Ovary (tissue), 9 donors: ENCODE data around the gene MEGF6. TPM values are rescaled to one million over a fixed set of nuclear protein-coding genes. Genes with fewer than 3 reads are reported as not detected.

Experiments
- DNase-seq, 5 donors: peaks; one replicate each; pipeline ENCODE4 v3.0.0-alpha.2; 2019 to 2020
- H3K27ac ChIP-seq, 2 donors: fragments of 200-600 bp; one replicate each; pipeline versions ENCODE4 v1.5.1 to v1.8.0; 2019 to 2022
- H3K27me3 ChIP-seq: fragments of 200-600 bp; one replicate; pipeline ENCODE4 v1.8.0; 2022
- H3K36me3 ChIP-seq: fragments of 200-600 bp; sonication (generic); one replicate; pipeline ENCODE4 v1.5.1; 2019
- H3K4me1 ChIP-seq: one replicate; pipeline ENCODE4 v1.8.1; 2013; ENCODE audit warnings: mild to moderate bottlenecking, moderate library complexity; ENCODE audit not compliant: insufficient read depth
- H3K4me3 ChIP-seq: fragments of 200-600 bp; sonication (generic); one replicate; pipeline ENCODE4 v1.5.1; 2017
- H3K9me3 ChIP-seq, 2 donors: fragments of 200-600 bp in 1 of 2; sonication (generic) in 1 of 2; one replicate each; pipeline versions ENCODE4 v1.5.1 to v1.8.1; 2013 to 2019; ENCODE audit warnings: mild to moderate bottlenecking in 1 of 2, moderate library complexity in 1 of 2
- EP300 ChIP-seq: sonication (generic); formaldehyde crosslinking; IDR thresholded peaks from one replicate; pipeline ENCODE4 v1.6.1; 2017; ENCODE audit warnings: antibody characterized with exemption
- POLR2A ChIP-seq: fragments of 450-650 bp; IDR thresholded peaks from one replicate; pipeline ENCODE4 v1.6.1; 2017; ENCODE audit warnings: antibody characterized with exemption, mild to moderate bottlenecking, moderate library complexity
- WGBS, 3 donors: extraction: QIAGEN DNeasy Blood & Tissue Kit in 1 of 3; methylation state at CpG; one replicate each; pipeline versions ENCODE4 v1.1.5 to v1.1.7; 2013 to 2017; 5-methylcytosine and 5-hydroxymethylcytosine counted together
- intact Hi-C, 4 donors: fragments of 100-400 bp; cut with DNase I; formaldehyde crosslinking; loops; one replicate each; pipeline versions ENCODE4 v1.11.0 to v1.15.1; 2022 to 2023
- polyA plus RNA-seq, 2 donors: library from polyadenylated mRNA; stranded (reverse); fragments of 200-250 nt in 1 of 2; fragments of 350-450 nt in 1 of 2; fragmentation: Illumina TruSeq in 1 of 2; extraction: RNeasy Lipid Tissue Mini Kit (QIAGEN cat#74804) in 1 of 2; gene quantifications; one replicate each; pipeline ENCODE4 v1.2.3, GENCODE V29; 2013 to 2014
- total RNA-seq, 7 donors: library from RNA; depleted of rRNA in 2 of 7; stranded (reverse); fragments of >200 nt in 2 of 7; fragmentation: NEBNext Ultra II Directional in 3 of 7; extraction: Animal tissue kit (Norgen Biotek cat#: 25700) in 3 of 7; gene quantifications; one replicate each; pipeline versions ENCODE4 v1.1.0 to v1.2.4, GENCODE V29; 2016 to 2023
- TF ChIP-seq, protein P1 (sequence below), 3 donors: fragments of 450-650 bp in 2 of 3; fragments of 200-600 bp in 1 of 3; IDR thresholded peaks; one replicate each; pipeline versions ENCODE4 v1.5.1 to v1.8.0; 2016 to 2022; ENCODE audit warnings: antibody characterized with exemption in 3 of 3, mild to moderate bottlenecking in 1 of 3
- donor health status: DM: no; HTN: no; CAD: no; lungs with moderate emphysema.
- donor health status: DM: no; HTN: no; CAD: no.
- donor health status: Bipolar disorder and iron deficiency.
- donor health status: DM: yes; HTN: yes; CAD: no.
- donor health status: DM: no; HTN: no; CAD: no.
- donor health status: DM: yes; HTN: yes; CAD: no.

The MEGF6 gene
- total and polyA plus RNA-seq, 9 donors: 0.10 to 117 (median 12.5) TPM

- Histone ChIP-seq H3K9me3 (no peaks in the 10 kb centered on the region), H3K4me1 (peaks cover 4% of the 10 kb centered on the region), H3K36me3 (no peaks in the 10 kb centered on the region), H3K27me3 (no peaks in the 10 kb centered on the region), H3K4me3 (no peak overlapping the region), H3K27ac (no peak overlapping the region)
- no peak for DNase-seq
- 86 to 89% (median 87%) methylated on average over 16 to 17 of the region's 17 CpGs for WGBS, 3 donors
- TF ChIP-seq POLR2A: no peak
- TF ChIP-seq, protein P1, sequence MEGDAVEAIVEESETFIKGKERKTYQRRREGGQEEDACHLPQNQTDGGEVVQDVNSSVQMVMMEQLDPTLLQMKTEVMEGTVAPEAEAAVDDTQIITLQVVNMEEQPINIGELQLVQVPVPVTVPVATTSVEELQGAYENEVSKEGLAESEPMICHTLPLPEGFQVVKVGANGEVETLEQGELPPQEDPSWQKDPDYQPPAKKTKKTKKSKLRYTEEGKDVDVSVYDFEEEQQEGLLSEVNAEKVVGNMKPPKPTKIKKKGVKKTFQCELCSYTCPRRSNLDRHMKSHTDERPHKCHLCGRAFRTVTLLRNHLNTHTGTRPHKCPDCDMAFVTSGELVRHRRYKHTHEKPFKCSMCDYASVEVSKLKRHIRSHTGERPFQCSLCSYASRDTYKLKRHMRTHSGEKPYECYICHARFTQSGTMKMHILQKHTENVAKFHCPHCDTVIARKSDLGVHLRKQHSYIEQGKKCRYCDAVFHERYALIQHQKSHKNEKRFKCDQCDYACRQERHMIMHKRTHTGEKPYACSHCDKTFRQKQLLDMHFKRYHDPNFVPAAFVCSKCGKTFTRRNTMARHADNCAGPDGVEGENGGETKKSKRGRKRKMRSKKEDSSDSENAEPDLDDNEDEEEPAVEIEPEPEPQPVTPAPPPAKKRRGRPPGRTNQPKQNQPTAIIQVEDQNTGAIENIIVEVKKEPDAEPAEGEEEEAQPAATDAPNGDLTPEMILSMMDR (IDR thresholded peaks at IDR 0.05): no peak
- TF ChIP-seq EP300: no peak
- intact Hi-C loops: loop anchor here in 1 of 4 donors (10.0 kb wide), 1 partner anchor 245 kb away; no protein-coding TSS in a partner anchor
These were observed 141.3 kb downstream of the MEGF6 start for GRCh38 chr1:3469849-3470649.

GRCh38 chr1:3469104-3469848 lies 142.0 kb downstream of the MEGF6 start:
- H3K27me3 ChIP-seq: no peaks in the 10 kb centered on the region
- H3K9me3 ChIP-seq: no peaks in the 10 kb centered on the region

DNA sequence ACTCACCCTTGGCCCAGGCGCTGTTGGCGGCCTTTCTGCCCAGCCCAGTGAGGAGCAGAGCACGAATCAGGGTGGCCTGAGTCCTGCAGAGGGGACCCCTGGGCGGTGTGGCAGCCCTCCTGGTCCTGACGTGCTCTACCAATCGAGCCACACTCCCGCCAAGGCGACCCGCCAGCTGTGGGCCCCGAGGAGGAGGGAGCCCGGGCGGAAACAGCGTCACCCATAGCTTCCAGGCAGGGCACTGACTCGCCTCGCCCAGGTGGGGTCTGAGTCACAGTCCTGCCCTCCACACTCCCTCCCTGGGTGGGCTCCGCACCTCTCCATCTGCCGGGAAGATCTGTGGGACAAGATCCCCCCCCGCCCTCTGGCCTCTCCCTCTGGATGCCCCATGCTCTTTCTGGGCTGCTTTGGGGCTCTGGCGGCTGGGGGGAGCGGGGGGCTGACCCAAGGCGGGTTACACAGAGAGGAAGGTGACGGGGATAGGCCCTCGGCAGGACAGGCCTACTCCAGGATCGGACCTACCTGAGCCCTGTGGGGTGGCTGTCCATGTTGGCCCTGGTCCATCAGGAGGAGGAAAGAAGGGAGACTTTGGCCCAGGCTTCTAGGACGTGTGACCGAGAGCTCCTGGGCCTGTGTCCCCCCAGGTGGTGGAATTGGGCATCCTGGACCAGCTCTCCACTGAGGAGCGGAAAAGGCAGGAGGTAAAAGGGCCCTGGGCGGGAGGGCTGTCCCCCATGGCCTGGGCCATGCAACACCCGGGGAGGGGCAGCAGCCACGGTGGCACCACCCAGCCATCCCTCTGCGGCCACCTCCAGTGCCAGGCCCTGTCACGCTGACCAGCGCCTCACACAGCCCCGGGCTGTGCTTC lies 142.8 kb downstream of the MEGF6 start:
- TF ChIP-seq EP300: no peak
- TF ChIP-seq, protein P1 (IDR thresholded peaks at IDR 0.05): no peak
- no peak for TF ChIP-seq POLR2A
- no peak overlapping the region for H3K4me3 ChIP-seq
- peaks cover 4% of the 10 kb centered on the region for H3K4me1 ChIP-seq
- no peaks in the 10 kb centered on the region for H3K9me3 ChIP-seq
- DNase-seq: peak in 2 of 5 donors; percentile 17 to 35
- intact Hi-C loops: loop anchor here in 1 of 4 donors (10.0 kb wide), 1 partner anchor 246 kb away; no protein-coding TSS in a partner anchor
- no peaks in the 10 kb centered on the region for H3K27me3 ChIP-seq
- WGBS, 3 donors: 88 to 91% (median 90%) methylated on average over 28 to 34 of the region's 34 CpGs
- no peak overlapping the region for H3K27ac ChIP-seq
- H3K36me3 ChIP-seq: no peaks in the 10 kb centered on the region

More at GRCh38 chr1:3469104-3469848, 142.0 kb downstream of the MEGF6 start:
- DNase-seq: peak in 1 of 5 donors; percentile 36
- Histone ChIP-seq H3K4me3 (no peak overlapping the region), H3K36me3 (no peaks in the 10 kb centered on the region), H3K4me1 (peaks cover 4% of the 10 kb centered on the region), H3K27ac (no peak overlapping the region)
- 93 to 95% (median 94%) methylated on average over 30 to 31 of the region's 31 CpGs for WGBS, 3 donors
- intact Hi-C loops: loop anchor here in 1 of 4 donors (10.0 kb wide), 1 partner anchor 246 kb away; no protein-coding TSS in a partner anchor
- TF ChIP-seq EP300 (no peak), POLR2A (no peak)
- TF ChIP-seq, protein P1 (IDR thresholded peaks at IDR 0.05): no peak
